ENCODE measurements around the gene RBCK1.
A peak's percentile ranks its signal among the peaks of the same experiment; 100 is the strongest.

Gene RBCK1

DNA sequence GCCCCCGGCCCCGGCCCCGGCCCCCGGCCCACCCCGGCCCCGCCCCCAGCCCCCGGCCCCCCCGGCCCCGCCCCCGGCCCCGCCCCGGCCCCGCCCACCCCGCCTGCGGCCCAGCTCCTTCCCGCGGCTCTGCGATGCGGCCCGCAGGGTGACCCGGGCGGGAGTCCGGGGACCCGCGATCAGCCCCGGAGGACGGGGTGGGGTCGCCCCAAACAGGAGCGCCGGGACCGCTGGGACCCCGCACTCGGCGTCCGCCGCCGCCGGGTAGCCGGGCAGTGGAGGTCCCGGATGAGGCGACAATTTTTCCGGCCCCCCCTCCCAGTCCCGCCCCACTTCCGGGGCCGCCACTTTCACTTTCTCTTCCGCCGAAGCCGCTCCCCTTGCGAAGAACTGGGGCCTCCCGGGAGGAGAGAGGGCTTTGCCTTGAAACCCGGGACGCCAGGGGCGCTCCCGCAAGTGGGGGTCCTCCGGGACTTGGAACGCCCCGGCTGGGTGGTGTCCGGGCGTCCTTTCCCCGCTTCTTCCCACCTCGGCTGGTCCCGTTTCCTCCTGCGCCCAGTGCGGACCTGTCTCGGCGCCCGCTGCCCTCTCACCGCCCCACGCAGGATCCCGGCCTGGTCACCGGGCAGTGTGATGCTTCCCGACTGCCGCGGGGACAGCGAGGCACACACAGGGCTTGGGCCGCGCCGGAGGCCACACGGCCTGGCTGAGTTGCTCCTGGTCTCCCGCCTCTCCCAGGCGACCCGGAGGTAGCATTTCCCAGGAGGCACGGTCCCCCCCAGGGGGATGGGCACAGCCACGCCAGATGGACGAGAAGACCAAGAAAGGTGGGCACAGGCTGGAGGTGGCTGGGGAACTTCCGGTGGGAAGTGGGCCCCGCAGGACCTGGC, at the start of gene RBCK1:
Gene RBCK1 (plus strand): TSS at position 347 of the 890 bp plus-strand sequence. CDS start 459 bp downstream, at position 806.
- TF ChIP-seq, protein P1, sequence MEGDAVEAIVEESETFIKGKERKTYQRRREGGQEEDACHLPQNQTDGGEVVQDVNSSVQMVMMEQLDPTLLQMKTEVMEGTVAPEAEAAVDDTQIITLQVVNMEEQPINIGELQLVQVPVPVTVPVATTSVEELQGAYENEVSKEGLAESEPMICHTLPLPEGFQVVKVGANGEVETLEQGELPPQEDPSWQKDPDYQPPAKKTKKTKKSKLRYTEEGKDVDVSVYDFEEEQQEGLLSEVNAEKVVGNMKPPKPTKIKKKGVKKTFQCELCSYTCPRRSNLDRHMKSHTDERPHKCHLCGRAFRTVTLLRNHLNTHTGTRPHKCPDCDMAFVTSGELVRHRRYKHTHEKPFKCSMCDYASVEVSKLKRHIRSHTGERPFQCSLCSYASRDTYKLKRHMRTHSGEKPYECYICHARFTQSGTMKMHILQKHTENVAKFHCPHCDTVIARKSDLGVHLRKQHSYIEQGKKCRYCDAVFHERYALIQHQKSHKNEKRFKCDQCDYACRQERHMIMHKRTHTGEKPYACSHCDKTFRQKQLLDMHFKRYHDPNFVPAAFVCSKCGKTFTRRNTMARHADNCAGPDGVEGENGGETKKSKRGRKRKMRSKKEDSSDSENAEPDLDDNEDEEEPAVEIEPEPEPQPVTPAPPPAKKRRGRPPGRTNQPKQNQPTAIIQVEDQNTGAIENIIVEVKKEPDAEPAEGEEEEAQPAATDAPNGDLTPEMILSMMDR (IDR thresholded peaks at IDR 0.05): no peak
- H3K27me3 ChIP-seq: no peaks in the 10 kb centered on the region
- H3K36me3 ChIP-seq: peaks cover 8 to 24% (median 12%) of the 10 kb centered on the region in 3 donors
- peak within 1 kb of the TSS; percentile 90 to 94 for H3K27ac ChIP-seq
- intact Hi-C loops (cut with DNase I; ENCODE audit: low total_unique reads): loop anchor here (5.0 kb wide), 3 partner anchors 54 to 134 kb away; partner anchors contain the start of genes CSNK2A1 and TBC1D20
- H3K4me3 ChIP-seq: peak within 1 kb of the TSS; percentile 89 to 100
- peaks cover 0 to 26% (median 16%) of the 10 kb centered on the region in 4 donors for H3K4me1 ChIP-seq
- peak; percentile 75 to 93 for DNase-seq
- H3K9me3 ChIP-seq: no peaks in the 10 kb centered on the region

DNA sequence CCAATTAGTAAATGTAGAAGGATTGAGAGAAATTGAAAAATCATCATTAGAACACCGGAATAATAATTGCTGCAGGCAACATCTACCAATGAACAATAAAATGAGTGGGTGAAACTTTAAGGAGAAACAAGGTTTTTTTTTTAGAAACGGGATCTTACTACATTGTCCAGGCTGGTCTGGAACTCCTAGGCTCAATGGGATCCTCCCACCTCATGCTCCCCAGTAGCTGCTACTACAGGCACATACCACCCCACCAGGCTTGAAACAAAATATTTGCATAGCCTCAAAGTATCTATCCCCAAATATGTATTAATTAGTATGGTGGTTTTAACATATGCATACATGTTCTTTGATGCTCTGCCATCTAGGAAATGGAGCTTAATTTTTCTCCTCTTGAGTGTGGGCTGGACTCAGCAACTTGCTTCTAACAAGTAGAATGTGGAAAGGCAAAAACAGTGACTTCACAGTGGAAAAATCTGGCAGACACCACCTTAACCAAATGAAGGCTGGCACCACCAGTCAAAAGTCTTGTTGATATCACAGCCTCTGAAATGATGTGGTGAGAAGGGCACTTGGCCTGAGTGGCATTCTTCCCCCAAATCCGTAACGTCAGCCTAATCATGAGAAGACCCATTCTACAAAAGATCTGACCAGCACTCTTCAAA, 49.1 kb upstream of the RBCK1 start:
- H3K9me3 ChIP-seq: no peaks in the 10 kb centered on the region
- DNase-seq: no peak
- peak overlapping the region in 1 of 2 donors; percentile 27 for H3K27ac ChIP-seq
- TF ChIP-seq, protein P1 (IDR thresholded peaks at IDR 0.05): no peak
- no peaks in the 10 kb centered on the region for H3K36me3 ChIP-seq
- H3K4me1 ChIP-seq: peaks cover 0 to 14% (median 6%) of the 10 kb centered on the region in 4 donors
- H3K4me3 ChIP-seq: no peak overlapping the region
- H3K27me3 ChIP-seq: no peaks in the 10 kb centered on the region
- intact Hi-C loops (cut with DNase I; ENCODE audit: low total_unique reads): loop anchor here (5.0 to 10.0 kb wide), 4 partner anchors 123 to 376 kb away; no protein-coding TSS in a partner anchor

DNA sequence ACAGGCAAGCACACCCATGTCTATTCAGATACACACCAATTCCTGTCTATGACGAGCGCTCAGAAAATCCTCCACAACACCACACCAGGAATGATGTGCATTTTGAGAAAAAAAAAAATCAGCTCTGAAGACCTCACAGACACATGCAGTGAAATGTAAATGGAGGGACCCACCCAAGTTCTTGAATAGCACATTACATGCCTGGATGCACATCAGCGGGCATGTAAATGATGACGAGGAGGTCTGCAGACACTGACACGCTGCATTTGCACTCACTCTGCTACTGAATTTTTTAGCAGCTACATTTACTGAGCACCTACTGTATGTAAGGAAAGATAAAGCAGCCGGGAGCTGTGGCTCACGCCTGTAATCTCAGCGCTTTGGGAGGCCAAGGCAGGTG, 46.5 kb upstream of the RBCK1 start:
- H3K9me3 ChIP-seq: no peaks in the 10 kb centered on the region
- H3K4me1 ChIP-seq: peaks cover 0 to 7% (median 2%) of the 10 kb centered on the region in 4 donors
- intact Hi-C loops (cut with DNase I; ENCODE audit: low total_unique reads): no loop called here
- TF ChIP-seq, protein P1 (IDR thresholded peaks at IDR 0.05): no peak
- H3K27me3 ChIP-seq: no peaks in the 10 kb centered on the region
- no peaks in the 10 kb centered on the region for H3K36me3 ChIP-seq
- DNase-seq: no peak
- H3K27ac ChIP-seq: no peak overlapping the region
- H3K4me3 ChIP-seq: no peak overlapping the region

DNA sequence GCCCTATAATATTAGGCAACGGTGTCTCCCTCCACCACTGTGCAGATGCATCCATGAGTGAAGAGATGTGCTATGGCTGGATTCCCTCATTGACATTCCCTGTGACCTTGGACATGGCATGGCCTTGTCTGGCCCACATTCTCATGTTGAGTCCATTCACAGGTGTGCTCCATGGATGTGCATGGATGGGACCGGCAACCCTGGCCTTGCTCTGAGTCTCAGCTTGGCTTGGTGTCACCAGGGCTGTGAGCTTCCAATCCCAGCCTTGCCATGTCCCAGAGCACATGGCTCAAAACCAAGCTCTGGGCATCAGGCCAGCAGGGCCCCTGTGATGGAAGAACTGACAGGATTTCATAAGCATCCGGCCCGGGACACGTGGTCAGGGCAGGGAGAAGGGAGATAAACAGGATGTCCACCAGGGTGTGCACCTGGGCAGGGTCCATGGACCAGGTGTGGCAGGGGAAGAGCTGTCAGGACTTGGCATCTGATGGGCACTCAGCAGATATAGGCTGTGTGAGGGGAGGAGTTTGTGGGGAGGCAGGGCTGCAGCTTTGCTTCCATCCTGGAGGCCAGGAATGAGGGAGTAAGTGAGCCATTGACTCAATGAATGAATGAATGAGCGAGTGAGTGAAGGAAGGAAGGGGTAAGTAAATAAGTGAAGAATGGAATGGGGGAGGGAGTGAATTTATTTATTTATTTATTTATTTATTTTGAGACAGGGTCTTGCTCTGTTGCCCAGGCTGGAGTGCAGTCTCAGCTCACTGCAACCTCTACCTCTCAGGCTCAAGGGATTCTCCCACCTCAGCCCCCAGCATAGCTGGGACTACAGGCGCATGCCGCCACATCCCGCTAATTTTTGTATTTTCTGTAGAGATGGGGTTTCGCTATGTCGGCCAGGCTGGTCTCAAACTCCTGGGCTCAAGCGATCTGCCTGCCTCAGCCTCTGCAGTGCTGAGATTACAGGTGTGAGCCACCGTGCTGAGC, 45.5 kb upstream of the RBCK1 start:
- Histone ChIP-seq H3K27me3 (no peaks in the 10 kb centered on the region), H3K4me3 (no peak overlapping the region), H3K36me3 (no peaks in the 10 kb centered on the region), H3K4me1 (peaks cover 0 to 7% (median 2%) of the 10 kb centered on the region in 4 donors), H3K9me3 (no peaks in the 10 kb centered on the region), H3K27ac (no peak overlapping the region)
- TF ChIP-seq, protein P1 (IDR thresholded peaks at IDR 0.05): peak; percentile 32 to 38
- peak; percentile 86 to 88 for DNase-seq
- intact Hi-C loops (cut with DNase I; ENCODE audit: low total_unique reads): no loop called here
